ENCODE results near the gene RC3H1. TPM values are rescaled to one million over a fixed set of nuclear protein-coding genes. Genes with fewer than 3 reads are reported as not detected.

Gene RC3H1
- total RNA-seq, 4 donors from 2014 or later = 28.0 to 35.2 (median 31.1) TPM

DNA sequence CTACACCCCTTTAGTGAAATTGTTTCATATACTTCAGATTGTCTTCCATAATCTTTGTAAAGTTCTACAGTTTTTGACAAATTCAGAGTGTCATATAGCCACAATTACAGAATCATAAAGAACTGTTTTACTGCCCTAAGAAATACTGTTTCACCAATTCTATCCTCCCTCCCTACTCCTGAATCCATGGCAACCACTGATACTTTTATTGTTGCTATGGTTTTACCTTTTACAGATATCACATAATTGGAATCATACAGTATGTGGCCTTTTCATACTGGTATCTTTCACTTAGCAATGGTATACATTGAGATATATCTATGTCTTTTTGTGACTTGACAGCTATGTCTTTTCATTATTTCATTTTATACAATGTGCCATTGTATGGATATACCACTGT is 34.1 kb downstream of the RC3H1 start:
- TF ChIP-seq, protein P1, sequence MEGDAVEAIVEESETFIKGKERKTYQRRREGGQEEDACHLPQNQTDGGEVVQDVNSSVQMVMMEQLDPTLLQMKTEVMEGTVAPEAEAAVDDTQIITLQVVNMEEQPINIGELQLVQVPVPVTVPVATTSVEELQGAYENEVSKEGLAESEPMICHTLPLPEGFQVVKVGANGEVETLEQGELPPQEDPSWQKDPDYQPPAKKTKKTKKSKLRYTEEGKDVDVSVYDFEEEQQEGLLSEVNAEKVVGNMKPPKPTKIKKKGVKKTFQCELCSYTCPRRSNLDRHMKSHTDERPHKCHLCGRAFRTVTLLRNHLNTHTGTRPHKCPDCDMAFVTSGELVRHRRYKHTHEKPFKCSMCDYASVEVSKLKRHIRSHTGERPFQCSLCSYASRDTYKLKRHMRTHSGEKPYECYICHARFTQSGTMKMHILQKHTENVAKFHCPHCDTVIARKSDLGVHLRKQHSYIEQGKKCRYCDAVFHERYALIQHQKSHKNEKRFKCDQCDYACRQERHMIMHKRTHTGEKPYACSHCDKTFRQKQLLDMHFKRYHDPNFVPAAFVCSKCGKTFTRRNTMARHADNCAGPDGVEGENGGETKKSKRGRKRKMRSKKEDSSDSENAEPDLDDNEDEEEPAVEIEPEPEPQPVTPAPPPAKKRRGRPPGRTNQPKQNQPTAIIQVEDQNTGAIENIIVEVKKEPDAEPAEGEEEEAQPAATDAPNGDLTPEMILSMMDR (IDR thresholded peaks at IDR 0.05; ENCODE audit: low read depth) = no peak

DNA sequence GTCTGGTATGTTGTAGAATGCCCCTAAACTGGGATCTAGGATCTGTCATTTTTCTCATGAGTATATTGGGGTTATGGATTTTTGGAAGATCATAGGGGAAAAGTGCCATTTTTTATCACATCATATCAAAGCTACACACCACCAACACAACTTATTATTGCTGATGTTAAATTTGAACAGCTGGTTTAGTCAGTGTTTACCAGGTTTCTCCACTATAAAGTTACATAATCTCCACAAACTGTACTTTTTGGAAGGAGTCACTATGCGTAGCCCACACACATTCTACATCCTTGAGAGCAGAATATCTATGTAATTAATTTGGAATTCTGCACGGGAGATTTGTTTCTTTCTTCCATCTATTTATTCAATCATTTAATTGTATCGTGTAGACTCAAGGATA is 35.2 kb downstream of the RC3H1 start:
- TF ChIP-seq, protein P1 (IDR thresholded peaks at IDR 0.05; ENCODE audit: low read depth) = no peak

DNA sequence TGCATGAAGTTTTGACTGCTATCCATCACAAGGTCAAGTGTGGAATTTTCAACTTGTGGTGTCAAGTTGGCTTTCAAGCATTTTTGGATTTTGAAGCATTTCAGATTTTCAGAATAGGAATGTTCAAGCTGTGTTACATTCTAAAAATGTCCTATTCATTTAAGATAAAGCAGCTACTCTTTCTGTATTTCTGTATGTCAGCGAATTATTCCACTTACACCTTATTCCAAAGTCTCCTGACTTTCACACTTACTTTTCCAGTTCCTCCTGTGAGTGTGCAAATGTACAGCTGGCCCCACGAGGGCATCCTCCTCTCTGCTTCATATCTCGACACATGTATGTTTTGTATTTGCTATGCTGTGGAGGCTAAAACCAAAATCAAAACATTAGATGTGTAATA is 51.9 kb downstream of the RC3H1 start:
- TF ChIP-seq, protein P1 (IDR thresholded peaks at IDR 0.05; ENCODE audit: low read depth) = no peak

DNA sequence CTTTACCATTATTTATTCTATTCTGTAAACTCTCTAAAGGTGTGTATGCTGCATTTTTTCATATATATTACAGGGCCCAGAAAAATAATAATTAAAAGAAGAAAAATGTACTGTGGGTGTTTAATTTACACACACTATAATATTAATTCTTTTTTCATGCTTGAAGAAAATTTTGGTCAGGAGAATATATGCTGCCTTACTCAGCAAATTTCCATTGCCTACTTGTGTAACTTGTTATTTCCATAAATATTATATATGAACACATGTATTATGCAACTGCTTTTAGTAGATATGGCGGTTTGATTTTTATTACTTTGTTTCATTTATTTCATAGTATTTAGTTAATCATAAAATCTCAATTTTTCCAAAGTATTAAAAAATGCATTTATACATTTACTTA is 58.7 kb downstream of the RC3H1 start:
- TF ChIP-seq, protein P1 (IDR thresholded peaks at IDR 0.05; ENCODE audit: low read depth) = no peak

DNA sequence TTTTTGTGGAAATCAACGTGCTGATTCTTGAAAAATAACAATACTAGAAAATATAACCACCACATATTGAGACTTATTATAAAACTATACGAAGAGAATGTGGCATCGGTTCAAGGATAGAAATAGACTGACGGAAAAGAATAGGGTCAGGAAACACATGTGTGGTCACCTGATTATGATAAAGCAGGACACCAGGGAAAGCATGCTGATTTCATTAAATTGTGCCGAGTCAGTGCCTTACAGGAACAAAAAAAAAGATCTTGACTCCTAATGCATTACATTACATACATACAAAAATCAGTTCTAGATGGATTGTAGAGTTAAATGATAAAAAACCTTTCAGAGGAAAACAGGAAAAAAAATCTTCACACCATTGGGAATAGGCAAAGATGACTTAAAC is 61.5 kb downstream of the RC3H1 start:
- TF ChIP-seq, protein P1 (IDR thresholded peaks at IDR 0.05; ENCODE audit: low read depth) = no peak

DNA sequence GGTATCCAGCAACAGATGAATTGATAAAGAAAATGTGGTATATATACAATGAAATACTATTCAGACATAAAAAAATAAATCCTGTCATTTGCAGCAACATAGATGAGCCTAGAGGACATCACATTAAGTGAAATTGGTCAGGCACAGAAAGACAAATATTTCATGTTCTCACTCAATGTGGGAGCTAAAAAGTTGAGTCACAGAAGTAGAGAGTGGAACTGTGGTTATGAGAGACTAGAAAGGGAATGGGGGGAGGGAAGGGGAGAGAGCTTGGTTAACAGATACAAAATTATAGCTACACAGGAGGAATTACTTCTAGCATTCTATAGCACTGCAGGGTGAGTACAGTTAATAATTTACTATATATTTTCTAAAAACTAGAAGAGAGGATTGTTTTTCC is 68.0 kb downstream of the RC3H1 start:
- TF ChIP-seq, protein P1 (IDR thresholded peaks at IDR 0.05; ENCODE audit: low read depth) = no peak

DNA sequence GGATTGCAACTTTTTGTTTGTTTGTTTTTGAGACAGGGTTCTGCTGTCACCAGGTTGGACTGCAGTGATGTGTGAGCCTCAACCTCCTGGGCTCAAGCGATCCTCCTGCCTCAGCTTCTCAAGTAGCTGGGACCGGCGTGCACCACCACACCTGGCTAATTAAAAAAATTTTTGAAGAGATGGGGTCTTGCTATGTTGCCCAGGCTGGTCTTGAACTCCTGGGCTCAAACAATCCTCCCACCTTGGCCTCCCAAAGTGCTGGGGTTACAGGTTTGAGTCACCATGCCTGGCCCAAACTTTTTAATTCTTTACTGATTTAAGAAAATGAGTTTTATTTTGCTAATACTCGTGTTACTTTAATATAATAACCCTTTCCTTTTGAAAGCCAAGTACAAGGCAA is 73.6 kb downstream of the RC3H1 start:
- TF ChIP-seq, protein P1 (IDR thresholded peaks at IDR 0.05; ENCODE audit: low read depth) = no peak
